GM21576 (cell line): ENCODE results near the gene GADL1.

Experiments used
- ATAC-seq: cut with Tn5 transposase; IDR thresholded peaks from one replicate; pipeline ENCODE4 v1.9.1; 2021; ENCODE audit warnings: mild to moderate bottlenecking, moderate library complexity; ENCODE audit not compliant: unreplicated experiment

Gene GADL1

GRCh38 chr3:30730967-30731366 is 163.5 kb downstream of the GADL1 start:
- no peak for ATAC-seq

GRCh38 chr3:30729936-30730335 is 164.5 kb downstream of the GADL1 start:
- ATAC-seq = no peak

- no peak for ATAC-seq
These were observed 164.9 kb downstream of the GADL1 start for GRCh38 chr3:30729512-30729911.

GRCh38 chr3:30728143-30728542 is 166.3 kb downstream of the GADL1 start:
- ATAC-seq = no peak

GRCh38 chr3:30724863-30725262 is 169.6 kb downstream of the GADL1 start:
- ATAC-seq = no peak

GRCh38 chr3:30723211-30723610 is 171.2 kb downstream of the GADL1 start:
- ATAC-seq = no peak

GRCh38 chr3:30721314-30721634 is 173.2 kb downstream of the GADL1 start:
- ATAC-seq = no peak

- ATAC-seq = no peak
These were observed 173.7 kb downstream of the GADL1 start for GRCh38 chr3:30720586-30721313.

GRCh38 chr3:30719536-30719935 is 174.9 kb downstream of the GADL1 start:
- ATAC-seq = no peak

- no peak for ATAC-seq
These were observed 180.5 kb downstream of the GADL1 start for GRCh38 chr3:30713885-30714503.

- no peak for ATAC-seq
These were observed 181.5 kb downstream of the GADL1 start for GRCh38 chr3:30712991-30713390.

GRCh38 chr3:30711867-30712266 is 182.6 kb downstream of the GADL1 start:
- ATAC-seq = no peak

GRCh38 chr3:30711151-30711550 is 183.3 kb downstream of the GADL1 start:
- no peak for ATAC-seq

GRCh38 chr3:30710017-30710416 is 184.4 kb downstream of the GADL1 start:
- no peak for ATAC-seq

- ATAC-seq = no peak
These were observed 186.0 kb downstream of the GADL1 start for GRCh38 chr3:30708472-30708871.

- ATAC-seq = no peak
These were observed 186.6 kb downstream of the GADL1 start for GRCh38 chr3:30707825-30708224.

GRCh38 chr3:30704931-30705890 is 189.2 kb downstream of the GADL1 start:
- no peak for ATAC-seq

- ATAC-seq = no peak
These were observed 191.5 kb downstream of the GADL1 start for GRCh38 chr3:30702828-30703397.

GRCh38 chr3:30702038-30702827 is 192.2 kb downstream of the GADL1 start:
- no peak for ATAC-seq

- no peak for ATAC-seq
These were observed 193.6 kb downstream of the GADL1 start for GRCh38 chr3:30700702-30701321.
